Right lobe of liver (tissue), 4 donors: Measurements from ENCODE around the gene HOXB5.

Experiments
- POLR2A ChIP-seq: fragments of 450-650 bp; IDR thresholded peaks from one replicate; pipeline ENCODE4 v1.6.1; 2017; ENCODE audit warnings: antibody characterized with exemption, mild to moderate bottlenecking
- TF ChIP-seq, protein P1 (sequence below), 4 donors: fragments of 200-600 bp in 3 of 4; fragments of 450-650 bp in 1 of 4; IDR thresholded peaks; one replicate each; pipeline versions ENCODE4 v1.5.1 to v1.8.0; 2016 to 2022; ENCODE audit warnings: antibody characterized with exemption in 4 of 4, mild to moderate bottlenecking in 2 of 4
- donor health status: DM: no; HTN: no; CAD: no.
- donor health status: DM: no; HTN: no; CAD: no.
- donor health status: DM: no; HTN: yes; CAD: no.

DNA sequence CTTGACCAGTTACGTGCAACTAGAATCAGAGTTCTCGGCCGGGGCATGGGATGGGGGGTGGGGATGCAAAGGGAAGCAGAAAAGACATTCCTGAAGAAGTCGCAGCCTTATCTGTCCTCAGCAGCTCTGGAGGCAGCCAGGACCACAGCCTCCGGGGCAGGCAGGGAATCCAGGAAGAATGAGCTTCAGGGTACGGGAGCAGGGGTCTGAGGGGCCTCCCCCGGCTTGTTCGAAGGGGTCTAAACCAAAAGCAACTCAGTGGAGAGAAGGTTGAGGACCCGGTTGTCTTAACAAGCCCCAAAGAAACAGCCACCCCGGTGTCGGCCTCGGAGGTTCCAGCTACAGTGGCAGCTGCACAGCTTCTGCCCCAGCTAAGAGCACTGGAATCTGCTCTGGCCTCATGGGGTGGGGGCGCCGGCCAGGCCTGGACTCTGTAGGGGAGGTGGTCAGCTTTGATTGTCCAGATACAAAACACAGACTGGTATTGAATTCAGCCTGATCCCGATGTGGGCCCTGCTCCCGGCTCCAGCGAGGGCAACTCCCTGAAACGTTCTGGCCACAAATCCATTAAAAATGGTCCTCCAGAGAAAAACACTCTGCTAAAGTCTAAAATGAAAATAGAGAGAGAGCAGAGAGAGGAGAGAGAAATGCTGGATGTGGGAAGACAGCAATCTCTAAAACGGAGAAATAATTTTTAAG, 23.1 kb downstream of the HOXB5 start:
- TF ChIP-seq, protein P1, sequence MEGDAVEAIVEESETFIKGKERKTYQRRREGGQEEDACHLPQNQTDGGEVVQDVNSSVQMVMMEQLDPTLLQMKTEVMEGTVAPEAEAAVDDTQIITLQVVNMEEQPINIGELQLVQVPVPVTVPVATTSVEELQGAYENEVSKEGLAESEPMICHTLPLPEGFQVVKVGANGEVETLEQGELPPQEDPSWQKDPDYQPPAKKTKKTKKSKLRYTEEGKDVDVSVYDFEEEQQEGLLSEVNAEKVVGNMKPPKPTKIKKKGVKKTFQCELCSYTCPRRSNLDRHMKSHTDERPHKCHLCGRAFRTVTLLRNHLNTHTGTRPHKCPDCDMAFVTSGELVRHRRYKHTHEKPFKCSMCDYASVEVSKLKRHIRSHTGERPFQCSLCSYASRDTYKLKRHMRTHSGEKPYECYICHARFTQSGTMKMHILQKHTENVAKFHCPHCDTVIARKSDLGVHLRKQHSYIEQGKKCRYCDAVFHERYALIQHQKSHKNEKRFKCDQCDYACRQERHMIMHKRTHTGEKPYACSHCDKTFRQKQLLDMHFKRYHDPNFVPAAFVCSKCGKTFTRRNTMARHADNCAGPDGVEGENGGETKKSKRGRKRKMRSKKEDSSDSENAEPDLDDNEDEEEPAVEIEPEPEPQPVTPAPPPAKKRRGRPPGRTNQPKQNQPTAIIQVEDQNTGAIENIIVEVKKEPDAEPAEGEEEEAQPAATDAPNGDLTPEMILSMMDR (IDR thresholded peaks at IDR 0.05) = no peak
- TF ChIP-seq POLR2A = no peak
